ENCODE results near the gene AP1B1. TPM values are rescaled to one million over a fixed set of nuclear protein-coding genes. Genes with fewer than 3 reads are reported as not detected.

The AP1B1 gene
- total RNA-seq, 1 experiment from 2014 or later, result 68.1 TPM

GRCh38 chr22:29390270-29390669 lies 1.9 kb upstream of the AP1B1 start:
- TF ChIP-seq EZH2 (IDR thresholded peaks at IDR 0.05; ENCODE audit: borderline replicate concordance, low read depth, low read length, poor library complexity, severe bottlenecking) (no peak), CTCF (conservative IDR thresholded peaks at IDR 0.05; ENCODE audit: low read depth, low read length) (no peak)
- no peaks in the 10 kb centered on the region for H3K9me3 ChIP-seq (ENCODE audit: low read depth, low read length, poor library complexity, severe bottlenecking)
- no peak overlapping the region for H3K4me3 ChIP-seq (ENCODE audit: low read depth, low read length, poor library complexity, severe bottlenecking)
- DNase-seq (ENCODE audit: low spot score), result no peak
- ChIA-PET CTCF (no interaction called here), POLR2A (ENCODE audit: low non-redundant PET) (no interaction called here)
- H3K27ac ChIP-seq (ENCODE audit: low read depth, low read length, poor library complexity, severe bottlenecking), result no peak overlapping the region
- intact Hi-C loops (cut with micrococcal nuclease; ENCODE audit: unreplicated experiment), result loop anchor here (10.0 kb wide), 1 partner anchor 115 kb away; no protein-coding TSS in a partner anchor
- no peaks in the 10 kb centered on the region for H3K27me3 ChIP-seq (replicated peaks; ENCODE audit: insufficient read depth, low read depth, low read length, poor library complexity)
- peaks cover 3% of the 10 kb centered on the region for H3K4me1 ChIP-seq (ENCODE audit: insufficient read depth, low read length, poor library complexity, severe bottlenecking)
- no peaks in the 10 kb centered on the region for H3K36me3 ChIP-seq (ENCODE audit: insufficient read depth, low read length, poor library complexity, severe bottlenecking)
- BruUV-seq (replicated peaks), result no TSS peak

- Histone ChIP-seq H3K4me3 (ENCODE audit: low read depth, low read length, poor library complexity, severe bottlenecking) (peak overlapping the region; percentile 71), H3K9me3 (ENCODE audit: low read depth, low read length, poor library complexity, severe bottlenecking) (no peaks in the 10 kb centered on the region), H3K4me1 (ENCODE audit: insufficient read depth, low read length, poor library complexity, severe bottlenecking) (peaks cover 3% of the 10 kb centered on the region), H3K36me3 (ENCODE audit: insufficient read depth, low read length, poor library complexity, severe bottlenecking) (no peaks in the 10 kb centered on the region), H3K27me3 (replicated peaks; ENCODE audit: insufficient read depth, low read depth, low read length, poor library complexity) (no peaks in the 10 kb centered on the region), H3K27ac (ENCODE audit: low read depth, low read length, poor library complexity, severe bottlenecking) (peak overlapping the region; percentile 62)
- intact Hi-C loops (cut with micrococcal nuclease; ENCODE audit: unreplicated experiment), result no loop called here
- POLR2A ChIA-PET (ENCODE audit: low non-redundant PET), result no interaction called here
- DNase-seq (ENCODE audit: low spot score), result no peak
- no TSS peak for BruUV-seq (replicated peaks)
- CTCF ChIA-PET, result no interaction called here
- TF ChIP-seq CTCF (conservative IDR thresholded peaks at IDR 0.05; ENCODE audit: low read depth, low read length) (no peak), EZH2 (IDR thresholded peaks at IDR 0.05; ENCODE audit: borderline replicate concordance, low read depth, low read length, poor library complexity, severe bottlenecking) (no peak)
Measured at GRCh38 chr22:29388759-29389090, 355 bp upstream of the AP1B1 start.

- no peaks in the 10 kb centered on the region for H3K27me3 ChIP-seq (replicated peaks; ENCODE audit: insufficient read depth, low read depth, low read length, poor library complexity)
- no peak for DNase-seq (ENCODE audit: low spot score)
- no TSS peak for BruUV-seq (replicated peaks)
- ChIA-PET POLR2A (ENCODE audit: low non-redundant PET) (no interaction called here), CTCF (no interaction called here)
- no peak overlapping the region for H3K27ac ChIP-seq (ENCODE audit: low read depth, low read length, poor library complexity, severe bottlenecking)
- TF ChIP-seq EZH2 (IDR thresholded peaks at IDR 0.05; ENCODE audit: borderline replicate concordance, low read depth, low read length, poor library complexity, severe bottlenecking), result no peak
- TF ChIP-seq CTCF (conservative IDR thresholded peaks at IDR 0.05; ENCODE audit: low read depth, low read length), result no peak
- no peak overlapping the region for H3K4me3 ChIP-seq (ENCODE audit: low read depth, low read length, poor library complexity, severe bottlenecking)
- H3K36me3 ChIP-seq (ENCODE audit: insufficient read depth, low read length, poor library complexity, severe bottlenecking), result no peaks in the 10 kb centered on the region
- peaks cover 3% of the 10 kb centered on the region for H3K4me1 ChIP-seq (ENCODE audit: insufficient read depth, low read length, poor library complexity, severe bottlenecking)
- no peaks in the 10 kb centered on the region for H3K9me3 ChIP-seq (ENCODE audit: low read depth, low read length, poor library complexity, severe bottlenecking)
- intact Hi-C loops (cut with micrococcal nuclease; ENCODE audit: unreplicated experiment), result no loop called here
Measured at GRCh38 chr22:29386708-29387107, 1.7 kb downstream of the AP1B1 start.
